ENCODE measurements around the gene BEND6.

DNA sequence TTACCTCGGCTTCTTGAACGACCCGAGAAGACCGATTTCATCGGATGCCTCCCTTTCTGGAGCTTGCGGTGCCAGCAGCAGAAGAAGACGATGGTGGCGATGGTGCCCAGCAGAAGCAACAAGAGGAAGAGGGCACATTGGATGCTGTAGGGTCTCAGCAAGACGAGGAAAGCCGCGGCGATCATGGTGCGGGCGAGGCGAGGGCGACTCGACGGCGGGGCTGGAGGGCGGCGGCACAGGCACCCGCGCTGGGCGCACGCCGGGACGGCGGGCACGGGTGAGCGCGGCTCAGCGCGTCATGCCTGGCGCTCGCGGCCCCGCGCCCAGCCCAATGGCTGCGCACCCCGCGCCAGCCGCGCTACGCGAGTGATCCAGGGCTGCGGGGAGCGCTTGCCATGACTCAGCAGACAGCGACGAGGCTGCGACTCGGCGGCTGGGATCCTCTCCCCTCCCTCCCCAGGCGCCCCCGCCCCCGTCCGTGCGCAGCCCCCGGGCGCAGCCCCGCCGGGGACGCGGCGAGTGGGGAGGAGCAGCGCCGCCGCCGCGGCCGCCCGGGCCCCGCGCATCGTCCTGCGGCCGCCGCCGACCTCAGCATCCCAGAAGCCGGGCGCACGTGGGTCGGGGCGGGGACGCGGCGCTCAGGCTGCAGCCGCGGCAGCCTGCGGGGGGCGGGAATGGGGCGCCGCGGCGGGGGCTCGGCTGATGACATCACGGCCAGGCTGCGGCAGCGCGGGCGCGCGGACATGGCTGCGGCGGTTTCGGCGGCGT, at the start of gene BEND6:
- TF ChIP-seq, protein P1, sequence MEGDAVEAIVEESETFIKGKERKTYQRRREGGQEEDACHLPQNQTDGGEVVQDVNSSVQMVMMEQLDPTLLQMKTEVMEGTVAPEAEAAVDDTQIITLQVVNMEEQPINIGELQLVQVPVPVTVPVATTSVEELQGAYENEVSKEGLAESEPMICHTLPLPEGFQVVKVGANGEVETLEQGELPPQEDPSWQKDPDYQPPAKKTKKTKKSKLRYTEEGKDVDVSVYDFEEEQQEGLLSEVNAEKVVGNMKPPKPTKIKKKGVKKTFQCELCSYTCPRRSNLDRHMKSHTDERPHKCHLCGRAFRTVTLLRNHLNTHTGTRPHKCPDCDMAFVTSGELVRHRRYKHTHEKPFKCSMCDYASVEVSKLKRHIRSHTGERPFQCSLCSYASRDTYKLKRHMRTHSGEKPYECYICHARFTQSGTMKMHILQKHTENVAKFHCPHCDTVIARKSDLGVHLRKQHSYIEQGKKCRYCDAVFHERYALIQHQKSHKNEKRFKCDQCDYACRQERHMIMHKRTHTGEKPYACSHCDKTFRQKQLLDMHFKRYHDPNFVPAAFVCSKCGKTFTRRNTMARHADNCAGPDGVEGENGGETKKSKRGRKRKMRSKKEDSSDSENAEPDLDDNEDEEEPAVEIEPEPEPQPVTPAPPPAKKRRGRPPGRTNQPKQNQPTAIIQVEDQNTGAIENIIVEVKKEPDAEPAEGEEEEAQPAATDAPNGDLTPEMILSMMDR (IDR thresholded peaks at IDR 0.05; ENCODE audit: extremely low read depth in 1 of 2, insufficient read depth in 1 of 2, low read depth in 1 of 2, low read length in 2 of 2), result no peak
- TF ChIP-seq EZH2 (IDR thresholded peaks at IDR 0.05; ENCODE audit: borderline replicate concordance, low read depth, low read length, severe bottlenecking) (no peak), JUN (IDR thresholded peaks at IDR 0.05; ENCODE audit: borderline replicate concordance, insufficient read depth, insufficient read length, low read depth) (no peak), POLR2A (IDR thresholded peaks at IDR 0.05; ENCODE audit: low read depth, low read length) (no peak)
- TF ChIP-seq, protein P2, sequence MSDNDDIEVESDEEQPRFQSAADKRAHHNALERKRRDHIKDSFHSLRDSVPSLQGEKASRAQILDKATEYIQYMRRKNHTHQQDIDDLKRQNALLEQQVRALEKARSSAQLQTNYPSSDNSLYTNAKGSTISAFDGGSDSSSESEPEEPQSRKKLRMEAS (IDR thresholded peaks at IDR 0.05; ENCODE audit: insufficient read depth, insufficient read length), result no peak

All from endothelial cell of umbilical vein (primary cell).